ENCODE data around the gene CDK5R2.

- TF ChIP-seq POLR2A (IDR thresholded peaks at IDR 0.05; ENCODE audit: borderline replicate concordance, extremely low read depth, insufficient read depth, insufficient read length) (no peak), CTCF (IDR thresholded peaks at IDR 0.05 in 2 of 3, conservative IDR thresholded peaks at IDR 0.05 in 1 of 3; ENCODE audit: borderline replicate concordance in 1 of 3, insufficient read depth in 1 of 3, low read depth in 2 of 3, low read length in 2 of 3) (no peak), ZNF274 (IDR thresholded peaks at IDR 0.05; ENCODE audit: low read depth, low read length) (no peak), EZH2 (IDR thresholded peaks at IDR 0.05) (no peak)
Measured at GRCh38 chr2:218946621-218947020, 12.8 kb upstream of the CDK5R2 start.

Measured in HCT116 (cell line).